PC-3 (cell line): ENCODE results near the gene GPR137C. TPM values are rescaled to one million over a fixed set of nuclear protein-coding genes. Genes with fewer than 3 reads are reported as not detected.

ENCODE experiments used
- ATAC-seq: fragments of 200-7000 bp; cut with Tn5 transposase; 2 replicates; pipeline ENCODE4 v1.9.1; 2020; ENCODE audit warnings: mild to moderate bottlenecking, moderate library complexity
- BruUV-seq: library from RNA; stranded (reverse); fragments of 400-500 nt; replicated peaks from 2 replicates; lab custom pipeline; 2021; lab: Mats Ljungman, UMichigan
- CTCF ChIA-PET: fragments of 300-600 bp; sonication (Branson Sonifier 250); formaldehyde crosslinking; loops from one replicate; lab custom pipeline; 2022; ENCODE audit warnings: antibody characterized with exemption; lab: Charles Lee
- POLR2A ChIA-PET: fragments of 300-600 bp; sonication (Branson Sonifier 250); formaldehyde crosslinking; loops from one replicate; lab custom pipeline; 2022; ENCODE audit warnings: antibody characterized with exemption; ENCODE audit not compliant: unreplicated experiment; lab: Charles Lee
- DNase-seq: peaks from one replicate; pipeline ENCODE4 v3.0.0-alpha.2; 2015
- H2AFZ ChIP-seq: fragments of 300-600 bp; sonication (generic); 2 replicates; pipeline ENCODE4 v1.6.0; 2016; ENCODE audit warnings: antibody characterized with exemption, low read length
- H3F3A ChIP-seq: fragments of 300-600 bp; sonication (generic); one replicate; pipeline ENCODE4 v1.6.0; 2017; ENCODE audit warnings: antibody characterized with exemption, low read length, control low read depth, mild to moderate bottlenecking; ENCODE audit not compliant: unreplicated experiment
- H3K27ac ChIP-seq: fragments of 300-600 bp; sonication (generic); 2 replicates; pipeline ENCODE4 v1.5.1; 2016; ENCODE audit warnings: mild to moderate bottlenecking, low read length
- H3K27me3 ChIP-seq: fragments of 300-600 bp; sonication (generic); 2 replicates; pipeline ENCODE4 v1.6.1; 2016; ENCODE audit warnings: low read length, mixed read lengths
- H3K36me3 ChIP-seq: fragments of 300-600 bp; sonication (generic); 2 replicates; pipeline ENCODE4 v1.6.1; 2016; ENCODE audit warnings: low read depth, mixed run types, low read length, mixed read lengths
- H3K4me1 ChIP-seq: fragments of 300-600 bp; sonication (generic); 2 replicates; pipeline ENCODE4 v1.5.1; 2016; ENCODE audit warnings: low read length; ENCODE audit not compliant: insufficient read depth
- H3K4me2 ChIP-seq: fragments of 300-600 bp; sonication (generic); 2 replicates; pipeline ENCODE4 v1.6.0; 2016; ENCODE audit warnings: low read length
- H3K4me3 ChIP-seq: fragments of 300-600 bp; sonication (generic); 2 replicates; pipeline ENCODE4 v1.5.1; 2016; ENCODE audit warnings: mild to moderate bottlenecking, low read length, mixed read lengths
- H3K79me2 ChIP-seq: fragments of 300-600 bp; sonication (generic); 2 replicates; pipeline ENCODE4 v1.6.1; 2017; ENCODE audit warnings: low read length, mixed read lengths
- H3K9ac ChIP-seq: fragments of 300-600 bp; sonication (generic); 2 replicates; pipeline ENCODE4 v1.6.0; 2016; ENCODE audit warnings: mild to moderate bottlenecking, low read length
- H3K9me2 ChIP-seq: fragments of 300-600 bp; sonication (generic); replicated peaks from 2 replicates; pipeline ENCODE4 v1.6.1; 2016; ENCODE audit warnings: mixed run types, low read length, mixed read lengths
- H3K9me3 ChIP-seq: fragments of 300-600 bp; sonication (generic); 2 replicates; pipeline ENCODE4 v1.6.1; 2016; ENCODE audit warnings: low read length, mixed read lengths
- H4K20me1 ChIP-seq: fragments of 300-600 bp; sonication (generic); 2 replicates; pipeline ENCODE4 v1.6.1; 2016; ENCODE audit warnings: low read length, mixed read lengths
- EZH2 ChIP-seq: fragments of 300-600 bp; sonication (generic); IDR thresholded peaks from one replicate; pipeline ENCODE4 v1.6.1; 2017; ENCODE audit warnings: antibody characterized with exemption, mild to moderate bottlenecking, low read length; ENCODE audit not compliant: unreplicated experiment
- EZH2phosphoT487 ChIP-seq: fragments of 300-600 bp; sonication (generic); IDR thresholded peaks from 2 replicates; pipeline ENCODE4 v1.6.1; 2018; ENCODE audit warnings: mild to moderate bottlenecking, antibody characterized with exemption, low read length, borderline replicate concordance
- intact Hi-C: fragments of 100-400 bp; cut with micrococcal nuclease; formaldehyde crosslinking; loops from 2 replicates; pipeline ENCODE4 v1.9.0; 2023
- total RNA-seq: library from RNA; depleted of rRNA; stranded (reverse); fragments of >200 nt; gene quantifications from 2 replicates; pipeline ENCODE4 v1.2.3, GENCODE V29; 2014
- TF ChIP-seq, protein P1 (sequence below): fragments of 300-600 bp; sonication (generic); conservative IDR thresholded peaks from 2 replicates; pipeline ENCODE4 v1.5.1; 2017; ENCODE audit warnings: antibody characterized with exemption, low read depth, mild to moderate bottlenecking, low read length

The GPR137C gene
- total RNA-seq, 1 experiment from 2014 or later, result 0.91 TPM

DNA sequence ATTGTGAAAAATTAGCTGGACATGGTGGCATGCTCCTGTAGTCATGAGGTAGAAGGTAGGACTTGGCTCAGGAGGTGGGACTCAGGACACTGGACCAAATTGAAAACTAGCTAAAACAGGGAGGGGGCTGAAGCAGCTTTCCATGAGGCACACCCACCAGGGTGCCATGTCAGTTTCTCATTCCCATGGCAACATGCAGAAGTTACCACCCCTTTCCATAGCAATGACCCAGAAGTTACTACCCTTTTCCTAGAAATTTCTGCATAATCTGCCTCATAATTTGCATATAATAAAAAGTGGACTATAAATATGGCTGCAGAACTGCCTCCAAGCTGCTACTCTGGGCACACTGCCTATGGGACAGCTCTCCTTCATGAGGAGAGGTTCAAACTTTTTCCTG is 104.3 kb downstream of the GPR137C start:
- TF ChIP-seq EZH2 (no peak), EZH2phosphoT487 (no peak)
- TF ChIP-seq, protein P1, sequence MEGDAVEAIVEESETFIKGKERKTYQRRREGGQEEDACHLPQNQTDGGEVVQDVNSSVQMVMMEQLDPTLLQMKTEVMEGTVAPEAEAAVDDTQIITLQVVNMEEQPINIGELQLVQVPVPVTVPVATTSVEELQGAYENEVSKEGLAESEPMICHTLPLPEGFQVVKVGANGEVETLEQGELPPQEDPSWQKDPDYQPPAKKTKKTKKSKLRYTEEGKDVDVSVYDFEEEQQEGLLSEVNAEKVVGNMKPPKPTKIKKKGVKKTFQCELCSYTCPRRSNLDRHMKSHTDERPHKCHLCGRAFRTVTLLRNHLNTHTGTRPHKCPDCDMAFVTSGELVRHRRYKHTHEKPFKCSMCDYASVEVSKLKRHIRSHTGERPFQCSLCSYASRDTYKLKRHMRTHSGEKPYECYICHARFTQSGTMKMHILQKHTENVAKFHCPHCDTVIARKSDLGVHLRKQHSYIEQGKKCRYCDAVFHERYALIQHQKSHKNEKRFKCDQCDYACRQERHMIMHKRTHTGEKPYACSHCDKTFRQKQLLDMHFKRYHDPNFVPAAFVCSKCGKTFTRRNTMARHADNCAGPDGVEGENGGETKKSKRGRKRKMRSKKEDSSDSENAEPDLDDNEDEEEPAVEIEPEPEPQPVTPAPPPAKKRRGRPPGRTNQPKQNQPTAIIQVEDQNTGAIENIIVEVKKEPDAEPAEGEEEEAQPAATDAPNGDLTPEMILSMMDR, result no peak
- Histone ChIP-seq H3K4me3 (no peak overlapping the region), H4K20me1 (no peaks in the 10 kb centered on the region), H3K9me2 (no peaks in the 10 kb centered on the region), H2AFZ (no peak overlapping the region), H3F3A (peaks cover 8% of the 10 kb centered on the region), H3K4me1 (no peaks in the 10 kb centered on the region), H3K27me3 (no peaks in the 10 kb centered on the region), H3K9ac (no peak overlapping the region), H3K27ac (no peak overlapping the region), H3K4me2 (no peak overlapping the region), H3K79me2 (no peaks in the 10 kb centered on the region), H3K36me3 (peaks cover 60% of the 10 kb centered on the region), H3K9me3 (no peaks in the 10 kb centered on the region)
- DNase-seq, result no peak
- ChIA-PET POLR2A (no interaction called here), CTCF (no interaction called here)
- ATAC-seq, result no peak
- intact Hi-C loops, result no loop called here
- BruUV-seq, result no TSS peak

DNA sequence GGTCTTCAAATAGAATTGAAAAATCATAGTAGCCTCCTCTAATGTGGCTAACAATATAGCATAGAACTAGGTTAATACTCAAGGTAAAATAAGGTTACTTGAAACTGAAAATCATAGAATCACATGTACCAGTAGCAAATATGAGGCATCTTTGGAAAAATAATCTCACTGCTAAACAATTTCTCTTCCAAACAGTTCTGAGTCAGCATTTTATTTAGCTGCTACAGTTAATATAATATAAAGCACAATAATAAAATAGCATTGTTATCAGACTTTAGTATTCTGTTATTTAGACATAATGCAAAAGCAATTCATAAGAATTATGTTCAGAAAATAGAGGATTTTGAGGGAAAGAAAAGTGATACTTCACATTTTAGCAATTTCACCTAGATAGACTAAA is 107.7 kb downstream of the GPR137C start:
- POLR2A ChIA-PET, result no interaction called here
- DNase-seq, result no peak
- Histone ChIP-seq H3K27me3 (no peaks in the 10 kb centered on the region), H3K9ac (no peak overlapping the region), H3K9me2 (no peaks in the 10 kb centered on the region), H3F3A (no peaks in the 10 kb centered on the region), H3K79me2 (no peaks in the 10 kb centered on the region), H3K4me3 (no peak overlapping the region), H3K27ac (no peak overlapping the region), H3K36me3 (peaks cover 50% of the 10 kb centered on the region), H3K9me3 (no peaks in the 10 kb centered on the region), H3K4me2 (no peak overlapping the region), H2AFZ (no peak overlapping the region), H3K4me1 (no peaks in the 10 kb centered on the region), H4K20me1 (0 out of 2 replicates have a peak, but pooled peaks cover 3% of the 10 kb centered on the region)
- ATAC-seq, result no peak
- TF ChIP-seq, protein P1, result no peak
- TF ChIP-seq EZH2phosphoT487, result no peak
- no peak for TF ChIP-seq EZH2
- CTCF ChIA-PET, result no interaction called here
- intact Hi-C loops, result no loop called here
- no TSS peak for BruUV-seq

DNA sequence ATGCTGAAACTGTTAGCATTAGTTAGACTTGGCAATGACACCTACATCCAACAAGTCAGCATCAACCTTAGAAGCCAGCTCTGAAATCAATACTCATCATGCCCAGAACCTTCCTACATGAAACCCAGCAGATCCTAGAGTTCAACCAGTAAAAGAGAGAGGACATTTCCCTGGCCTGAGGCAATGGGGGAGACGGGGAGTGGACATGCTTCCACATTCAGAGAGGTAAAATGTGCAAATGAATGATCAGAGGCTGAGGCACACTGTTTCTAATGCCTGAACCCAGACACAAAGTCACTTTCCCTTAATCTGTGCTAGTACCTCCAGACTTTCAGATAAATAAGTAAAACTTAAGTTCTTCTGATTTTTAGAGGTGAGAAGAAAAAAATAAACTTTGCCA is 108.2 kb downstream of the GPR137C start:
- BruUV-seq, result no TSS peak
- Histone ChIP-seq H3K4me3 (no peak overlapping the region), H3F3A (no peaks in the 10 kb centered on the region), H3K36me3 (peaks cover 49% of the 10 kb centered on the region), H3K9me2 (no peaks in the 10 kb centered on the region), H3K4me1 (no peaks in the 10 kb centered on the region), H3K4me2 (no peak overlapping the region), H3K79me2 (no peaks in the 10 kb centered on the region), H3K9ac (no peak overlapping the region), H3K27me3 (no peaks in the 10 kb centered on the region), H3K27ac (no peak overlapping the region), H3K9me3 (no peaks in the 10 kb centered on the region), H4K20me1 (0 out of 2 replicates have a peak, but pooled peaks cover 3% of the 10 kb centered on the region), H2AFZ (no peak overlapping the region)
- no peak for DNase-seq
- intact Hi-C loops, result no loop called here
- TF ChIP-seq, protein P1, result no peak
- no peak for TF ChIP-seq EZH2
- TF ChIP-seq EZH2phosphoT487, result no peak
- ATAC-seq, result no peak
- ChIA-PET CTCF (no interaction called here), POLR2A (no interaction called here)
